Upper lobe of left lung (tissue), 6 donors: ENCODE measurements around the gene CAPN10. TPM values are rescaled to one million over a fixed set of nuclear protein-coding genes. Genes with fewer than 3 reads are reported as not detected.

ENCODE experiments used
- ATAC-seq, 2 donors: fragments of 200-7000 bp; cut with Tn5 transposase; one replicate each; pipeline ENCODE4 v1.9.1; 2022; ENCODE audit warnings: mild to moderate bottlenecking in 2 of 2, moderate library complexity in 2 of 2; ENCODE audit not compliant: low FRiP score in 2 of 2
- DNase-seq, 2 donors: peaks; one replicate each; pipeline ENCODE4 v3.0.0-alpha.2; 2019 to 2020
- H3K27ac ChIP-seq, 4 donors: fragments of 200-600 bp; sonication (generic); one replicate each; pipeline ENCODE4 v1.5.1; 2016 to 2019
- H3K27me3 ChIP-seq, 4 donors: fragments of 200-600 bp; sonication (generic); one replicate each; pipeline ENCODE4 v1.5.1; 2017 to 2019
- H3K36me3 ChIP-seq, 4 donors: fragments of 200-600 bp; sonication (generic); one replicate each; pipeline ENCODE4 v1.5.1; 2016 to 2019
- H3K4me1 ChIP-seq, 4 donors: fragments of 200-600 bp; sonication (generic); one replicate each; pipeline ENCODE4 v1.5.1; 2018 to 2019
- H3K4me3 ChIP-seq, 4 donors: fragments of 200-600 bp; sonication (generic); one replicate each; pipeline ENCODE4 v1.5.1; 2017 to 2019; ENCODE audit warnings: mild to moderate bottlenecking in 2 of 4, moderate library complexity in 1 of 4
- H3K9me3 ChIP-seq, 4 donors: fragments of 200-600 bp; sonication (generic); one replicate each; pipeline ENCODE4 v1.5.1; 2018 to 2019
- CTCF ChIP-seq, 6 experiments: fragments of 450-650 bp in 4 of 6; fragments of 200-600 bp in 2 of 6; sonication (generic) in 2 of 6; IDR thresholded peaks; one replicate each; pipeline ENCODE4 v1.5.1; 2016 to 2019; ENCODE audit warnings: antibody characterized with exemption in 6 of 6
- EP300 ChIP-seq, 4 donors: sonication (generic); formaldehyde crosslinking; IDR thresholded peaks; one replicate each; pipeline ENCODE4 v1.5.1; 2017; ENCODE audit warnings: antibody characterized with exemption in 4 of 4, control low read depth in 2 of 4
- POLR2A ChIP-seq, 4 donors: fragments of 450-650 bp; IDR thresholded peaks; one replicate each; pipeline ENCODE4 v1.5.1; 2016 to 2017; ENCODE audit warnings: antibody characterized with exemption in 4 of 4, mild to moderate bottlenecking in 2 of 4
- POLR2AphosphoS5 ChIP-seq, 2 donors: sonication (generic); formaldehyde crosslinking; IDR thresholded peaks; one replicate each; pipeline ENCODE4 v1.5.1; 2017; ENCODE audit warnings: antibody characterized with exemption in 2 of 2
- WGBS, 2 donors: methylation state at CpG; one replicate each; pipeline ENCODE4 v1.1.5; 2017 to 2018; 5-methylcytosine and 5-hydroxymethylcytosine counted together
- total RNA-seq, 6 donors: library from RNA; depleted of rRNA in 4 of 6; stranded (reverse); fragments of >200 nt in 4 of 6; gene quantifications; one replicate each; pipeline versions ENCODE4 v1.1.0 to v1.2.1, GENCODE V29; 2016 to 2021
- donor health status: DM: no; HTN: no; CAD: no; lungs with moderate emphysema.
- donor health status: DM: no; HTN: yes; CAD: no; lungs with severe emphysema.

CAPN10 gene
- total RNA-seq, 6 donors from 2014 or later, result 35.3 to 118 (median 38.9) TPM

- Histone ChIP-seq H3K9me3 (no peaks in the 10 kb centered on the region), H3K36me3 (peaks cover 3 to 56% (median 42%) of the 10 kb centered on the region in 4 donors), H3K4me3 (no peak overlapping the region), H3K27ac (no peak overlapping the region), H3K27me3 (no peaks in the 10 kb centered on the region), H3K4me1 (peaks cover 0 to 6% (median 1%) of the 10 kb centered on the region in 4 donors)
- TF ChIP-seq EP300 (IDR thresholded peaks at IDR 0.05), result no peak
- no peak for TF ChIP-seq POLR2AphosphoS5 (IDR thresholded peaks at IDR 0.05)
- TF ChIP-seq CTCF (IDR thresholded peaks at IDR 0.05), result no peak
- TF ChIP-seq POLR2A (IDR thresholded peaks at IDR 0.05), result no peak
- ATAC-seq, result no peak
- no peak for DNase-seq
- WGBS, 2 donors, result 90 to 96% methylated on average over 9 to 11 of the region's 11 CpGs
Measured at GRCh38 chr2:240599141-240599583, 12.6 kb downstream of the CAPN10 start.

- WGBS, 2 donors, result 95 to 96% methylated on average over 13 to 15 of the region's 16 CpGs
Measured at GRCh38 chr2:240600451-240600961, 14.0 kb downstream of the CAPN10 start.

GRCh38 chr2:240601061-240601830 is 14.7 kb downstream of the CAPN10 start:
- DNase-seq (peak; percentile 15 to 66), ATAC-seq (no peak)
- WGBS, 2 donors, result 69 to 80% methylated on average over 6 to 20 of the region's 20 CpGs
- no peak overlapping the region for H3K27ac ChIP-seq
- no peaks in the 10 kb centered on the region for H3K9me3 ChIP-seq
- TF ChIP-seq POLR2AphosphoS5 (IDR thresholded peaks at IDR 0.05) (no peak), EP300 (IDR thresholded peaks at IDR 0.05) (no peak), POLR2A (IDR thresholded peaks at IDR 0.05) (no peak), CTCF (IDR thresholded peaks at IDR 0.05) (no peak)
- H3K36me3 ChIP-seq, result peaks cover 3 to 44% (median 30%) of the 10 kb centered on the region in 4 donors
- no peak overlapping the region for H3K4me3 ChIP-seq
- H3K4me1 ChIP-seq, result peaks cover 0 to 15% (median 6%) of the 10 kb centered on the region in 4 donors
- no peaks in the 10 kb centered on the region for H3K27me3 ChIP-seq

More at GRCh38 chr2:240600451-240600961, 14.0 kb downstream of the CAPN10 start:
- Histone ChIP-seq H3K36me3 (peaks cover 3 to 50% (median 37%) of the 10 kb centered on the region in 4 donors), H3K4me1 (peaks cover 0 to 15% (median 6%) of the 10 kb centered on the region in 4 donors), H3K27ac (no peak overlapping the region), H3K4me3 (no peak overlapping the region), H3K27me3 (no peaks in the 10 kb centered on the region), H3K9me3 (no peaks in the 10 kb centered on the region)
- ATAC-seq (no peak), DNase-seq (peak in 1 of 2 donors; percentile 19)
- TF ChIP-seq CTCF (IDR thresholded peaks at IDR 0.05), result no peak
- no peak for TF ChIP-seq EP300 (IDR thresholded peaks at IDR 0.05)
- TF ChIP-seq POLR2A (IDR thresholded peaks at IDR 0.05), result no peak
- no peak for TF ChIP-seq POLR2AphosphoS5 (IDR thresholded peaks at IDR 0.05)

GRCh38 chr2:240601831-240602160 is 15.3 kb downstream of the CAPN10 start:
- H3K9me3 ChIP-seq, result no peaks in the 10 kb centered on the region
- peaks cover 0 to 15% (median 6%) of the 10 kb centered on the region in 4 donors for H3K4me1 ChIP-seq
- H3K4me3 ChIP-seq, result no peak overlapping the region
- TF ChIP-seq POLR2A (IDR thresholded peaks at IDR 0.05) (no peak), EP300 (IDR thresholded peaks at IDR 0.05) (no peak), CTCF (IDR thresholded peaks at IDR 0.05) (no peak), POLR2AphosphoS5 (IDR thresholded peaks at IDR 0.05) (no peak)
- no peak overlapping the region for H3K27ac ChIP-seq
- H3K27me3 ChIP-seq, result no peaks in the 10 kb centered on the region
- peak in 1 of 2 donors; percentile 18 for DNase-seq
- peaks cover 3 to 38% (median 27%) of the 10 kb centered on the region in 4 donors for H3K36me3 ChIP-seq
- ATAC-seq, result no peak
- WGBS, 2 donors, result 87 to 94% methylated on average over 3 to 11 of the region's 11 CpGs
